ENCODE results near the gene PAX2. TPM values are rescaled to one million over a fixed set of nuclear protein-coding genes. Genes with fewer than 3 reads are reported as not detected.

Gene PAX2
- total and polyA plus RNA-seq, 3 donors from 2014 or later = 1.1 to 3.7 (median 1.5) TPM

DNA sequence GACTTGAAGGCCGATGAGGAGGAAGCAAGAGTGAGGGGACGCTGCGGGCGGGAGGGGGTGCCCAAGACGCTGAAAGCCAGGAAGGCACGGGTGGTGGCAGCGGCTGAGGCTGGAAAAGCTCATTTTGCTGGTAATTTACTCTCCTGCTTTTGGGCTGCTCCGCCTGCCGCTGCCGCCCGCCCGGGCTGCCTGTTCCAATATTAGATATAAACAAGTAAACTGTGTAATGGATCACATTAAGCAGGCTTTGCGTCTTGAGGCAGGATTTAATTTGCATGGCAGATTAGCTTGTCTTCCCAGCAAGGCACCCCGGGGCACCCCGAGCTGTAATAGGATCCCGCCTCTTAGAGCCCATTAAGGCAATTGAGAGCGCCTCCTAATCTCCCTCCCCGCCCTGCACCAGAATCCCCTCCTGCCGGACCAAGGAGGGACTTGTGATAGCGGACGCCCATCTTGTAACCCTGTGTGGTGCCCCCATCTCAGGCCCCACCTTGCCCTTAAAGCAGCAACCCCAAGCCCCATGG, 121.3 kb downstream of the PAX2 start:
- H3K9me3 ChIP-seq = no peaks in the 10 kb centered on the region
- H3K4me3 ChIP-seq = no peak overlapping the region
- intact Hi-C loops (cut with DNase I; ENCODE audit: low total_unique reads) = no loop called here
- no peaks in the 10 kb centered on the region for H3K4me1 ChIP-seq
- no peaks in the 10 kb centered on the region for H3K27me3 ChIP-seq
- no peak for TF ChIP-seq POLR2A (IDR thresholded peaks at IDR 0.05)
- TF ChIP-seq, protein P1, sequence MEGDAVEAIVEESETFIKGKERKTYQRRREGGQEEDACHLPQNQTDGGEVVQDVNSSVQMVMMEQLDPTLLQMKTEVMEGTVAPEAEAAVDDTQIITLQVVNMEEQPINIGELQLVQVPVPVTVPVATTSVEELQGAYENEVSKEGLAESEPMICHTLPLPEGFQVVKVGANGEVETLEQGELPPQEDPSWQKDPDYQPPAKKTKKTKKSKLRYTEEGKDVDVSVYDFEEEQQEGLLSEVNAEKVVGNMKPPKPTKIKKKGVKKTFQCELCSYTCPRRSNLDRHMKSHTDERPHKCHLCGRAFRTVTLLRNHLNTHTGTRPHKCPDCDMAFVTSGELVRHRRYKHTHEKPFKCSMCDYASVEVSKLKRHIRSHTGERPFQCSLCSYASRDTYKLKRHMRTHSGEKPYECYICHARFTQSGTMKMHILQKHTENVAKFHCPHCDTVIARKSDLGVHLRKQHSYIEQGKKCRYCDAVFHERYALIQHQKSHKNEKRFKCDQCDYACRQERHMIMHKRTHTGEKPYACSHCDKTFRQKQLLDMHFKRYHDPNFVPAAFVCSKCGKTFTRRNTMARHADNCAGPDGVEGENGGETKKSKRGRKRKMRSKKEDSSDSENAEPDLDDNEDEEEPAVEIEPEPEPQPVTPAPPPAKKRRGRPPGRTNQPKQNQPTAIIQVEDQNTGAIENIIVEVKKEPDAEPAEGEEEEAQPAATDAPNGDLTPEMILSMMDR (IDR thresholded peaks at IDR 0.05) = no peak
- no peaks in the 10 kb centered on the region for H3K36me3 ChIP-seq (ENCODE audit: low read depth, missing control alignments)
- H3K27ac ChIP-seq = no peak overlapping the region
- WGBS, 2 donors = 52 to 58% methylated on average over 21 of the region's 21 CpGs
- DNase-seq = no peak

GRCh38 chr10:100867261-100867963, 122.0 kb downstream of the PAX2 start:
- Histone ChIP-seq H3K4me3 (no peak overlapping the region), H3K9me3 (no peaks in the 10 kb centered on the region), H3K4me1 (no peaks in the 10 kb centered on the region), H3K27ac (no peak overlapping the region), H3K36me3 (ENCODE audit: low read depth, missing control alignments) (no peaks in the 10 kb centered on the region), H3K27me3 (no peaks in the 10 kb centered on the region)
- intact Hi-C loops (cut with DNase I; ENCODE audit: low total_unique reads) = no loop called here
- no peak for DNase-seq
- TF ChIP-seq POLR2A (IDR thresholded peaks at IDR 0.05) = no peak
- TF ChIP-seq, protein P1 (IDR thresholded peaks at IDR 0.05) = no peak
- 91 to 92% methylated on average over 8 of the region's 8 CpGs for WGBS, 2 donors

DNA sequence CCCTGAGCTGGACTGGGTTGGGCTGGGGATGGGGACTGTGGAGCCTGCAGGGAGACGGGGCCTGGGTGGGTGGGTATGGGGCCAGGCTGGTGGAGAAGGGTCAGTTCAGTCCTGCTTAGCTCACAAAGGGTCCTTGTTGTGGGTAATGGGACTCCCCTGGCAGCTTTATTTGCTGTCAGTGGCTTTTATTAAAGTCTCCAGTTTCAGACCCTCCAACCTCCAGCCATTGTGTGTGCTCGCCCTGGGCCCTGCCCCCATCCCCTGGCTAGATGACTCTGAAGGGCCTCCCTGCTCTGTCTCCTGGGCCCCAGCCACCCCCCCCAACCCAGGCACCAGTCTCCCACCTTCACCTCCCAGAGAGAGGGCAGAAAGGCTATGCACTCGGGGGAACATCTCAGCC, 123.0 kb downstream of the PAX2 start:
- H3K4me1 ChIP-seq = no peaks in the 10 kb centered on the region
- no peak overlapping the region for H3K4me3 ChIP-seq
- H3K9me3 ChIP-seq = no peaks in the 10 kb centered on the region
- WGBS, 2 donors = 83 to 95% methylated on average over 1 to 3 of the region's 3 CpGs
- H3K36me3 ChIP-seq (ENCODE audit: low read depth, missing control alignments) = no peaks in the 10 kb centered on the region
- H3K27ac ChIP-seq = no peak overlapping the region
- no peaks in the 10 kb centered on the region for H3K27me3 ChIP-seq
- TF ChIP-seq POLR2A (IDR thresholded peaks at IDR 0.05) = no peak
- TF ChIP-seq, protein P1 (IDR thresholded peaks at IDR 0.05) = no peak
- intact Hi-C loops (cut with DNase I; ENCODE audit: low total_unique reads) = no loop called here
- DNase-seq = no peak

DNA sequence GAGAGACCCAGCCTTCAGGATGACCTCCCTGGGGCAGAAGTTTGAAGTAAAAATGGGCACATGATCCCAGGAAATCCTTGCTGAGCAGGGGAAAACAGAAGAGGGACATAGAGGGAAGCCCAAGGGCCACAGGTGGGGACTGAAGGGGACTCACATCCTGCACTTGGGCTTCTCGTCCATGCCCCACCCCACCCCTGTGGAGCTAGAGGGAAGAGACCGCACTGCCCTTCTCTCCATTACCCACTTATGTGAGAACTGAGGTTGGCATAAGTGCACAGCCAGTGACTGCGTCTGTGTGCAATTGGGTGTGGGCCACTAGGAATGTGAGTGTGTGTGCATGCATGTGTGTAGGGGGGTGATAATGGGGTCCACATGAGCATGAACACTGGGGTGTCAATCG, 124.0 kb downstream of the PAX2 start:
- WGBS, 2 donors = 76 to 95% methylated on average over 4 of the region's 4 CpGs
- Histone ChIP-seq H3K27ac (no peak overlapping the region), H3K36me3 (ENCODE audit: low read depth, missing control alignments) (no peaks in the 10 kb centered on the region), H3K4me3 (no peak overlapping the region), H3K9me3 (no peaks in the 10 kb centered on the region), H3K4me1 (no peaks in the 10 kb centered on the region), H3K27me3 (no peaks in the 10 kb centered on the region)
- TF ChIP-seq, protein P1 (IDR thresholded peaks at IDR 0.05) = no peak
- TF ChIP-seq POLR2A (IDR thresholded peaks at IDR 0.05) = no peak
- no peak for DNase-seq
- intact Hi-C loops (cut with DNase I; ENCODE audit: low total_unique reads) = no loop called here

Measured in testis (tissue), 3 donors.